Measurements from ENCODE around the gene TMEM25.

DNA sequence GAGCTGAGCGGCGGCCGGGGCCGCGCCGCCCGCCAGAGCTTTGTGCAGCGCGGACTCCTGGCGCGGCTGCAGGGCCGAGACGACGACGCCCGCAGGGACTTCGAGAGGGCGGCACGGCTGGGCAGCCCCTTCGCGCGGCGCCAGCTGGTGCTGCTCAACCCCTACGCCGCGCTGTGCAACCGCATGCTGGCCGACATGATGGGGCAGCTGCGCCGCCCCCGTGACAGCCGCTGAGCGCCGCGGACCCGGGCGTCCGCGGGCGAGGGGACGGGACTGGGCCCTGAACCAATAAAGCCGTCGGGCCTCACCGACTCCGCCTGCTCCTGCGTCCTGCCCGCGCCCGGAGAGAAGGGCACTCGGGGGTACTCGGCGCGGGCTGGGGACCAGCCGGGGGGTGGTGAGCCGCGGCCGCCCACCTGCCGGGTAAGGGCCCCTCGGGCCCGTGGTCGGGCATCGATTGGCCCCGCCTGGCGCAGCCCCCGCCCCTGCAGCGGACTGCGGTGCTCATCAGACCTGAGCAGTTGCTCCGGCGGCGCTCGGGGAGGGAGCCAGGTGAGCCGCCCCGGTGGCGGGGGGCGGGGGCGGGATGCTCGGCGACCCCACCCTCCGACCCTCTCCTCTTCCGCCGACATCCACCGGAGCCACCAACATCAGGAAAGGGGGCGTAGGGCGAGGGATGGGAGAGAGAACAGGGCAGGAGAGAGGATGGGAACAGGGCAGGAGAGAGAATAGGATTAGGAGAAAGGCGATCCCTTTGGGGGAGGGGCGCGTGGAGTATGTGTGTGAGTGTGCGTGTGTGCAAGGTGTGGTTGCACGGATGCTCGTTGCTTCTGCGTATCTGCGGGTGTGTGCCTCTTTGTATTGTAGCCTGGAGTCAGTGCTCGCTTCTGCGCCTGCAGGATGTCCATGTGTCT is at the start of gene TMEM25:
- no peak for TF ChIP-seq EZH2 (IDR thresholded peaks at IDR 0.05; ENCODE audit: borderline replicate concordance, low read depth, low read length, poor library complexity, severe bottlenecking)
- TF ChIP-seq, protein P1, sequence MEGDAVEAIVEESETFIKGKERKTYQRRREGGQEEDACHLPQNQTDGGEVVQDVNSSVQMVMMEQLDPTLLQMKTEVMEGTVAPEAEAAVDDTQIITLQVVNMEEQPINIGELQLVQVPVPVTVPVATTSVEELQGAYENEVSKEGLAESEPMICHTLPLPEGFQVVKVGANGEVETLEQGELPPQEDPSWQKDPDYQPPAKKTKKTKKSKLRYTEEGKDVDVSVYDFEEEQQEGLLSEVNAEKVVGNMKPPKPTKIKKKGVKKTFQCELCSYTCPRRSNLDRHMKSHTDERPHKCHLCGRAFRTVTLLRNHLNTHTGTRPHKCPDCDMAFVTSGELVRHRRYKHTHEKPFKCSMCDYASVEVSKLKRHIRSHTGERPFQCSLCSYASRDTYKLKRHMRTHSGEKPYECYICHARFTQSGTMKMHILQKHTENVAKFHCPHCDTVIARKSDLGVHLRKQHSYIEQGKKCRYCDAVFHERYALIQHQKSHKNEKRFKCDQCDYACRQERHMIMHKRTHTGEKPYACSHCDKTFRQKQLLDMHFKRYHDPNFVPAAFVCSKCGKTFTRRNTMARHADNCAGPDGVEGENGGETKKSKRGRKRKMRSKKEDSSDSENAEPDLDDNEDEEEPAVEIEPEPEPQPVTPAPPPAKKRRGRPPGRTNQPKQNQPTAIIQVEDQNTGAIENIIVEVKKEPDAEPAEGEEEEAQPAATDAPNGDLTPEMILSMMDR (conservative IDR thresholded peaks at IDR 0.05; ENCODE audit: low read depth, low read length): no peak
